ENCODE data around the gene KRT76.

- TF ChIP-seq CTCF (IDR thresholded peaks at IDR 0.05 in 4 of 5, conservative IDR thresholded peaks at IDR 0.05 in 1 of 5) (no peak), POLR2A (IDR thresholded peaks at IDR 0.05) (no peak)
Observed at GRCh38 chr12:52817699-52818238, 40.6 kb upstream of the KRT76 start.

Measured in gastrocnemius medialis (tissue), 4 donors.